GM13976 (cell line): ENCODE data around the gene R3HDM2.

Source experiments
- DNase-seq: peaks from one replicate; pipeline ENCODE4 v3.0.0; 2012; ENCODE audit warnings: low spot score
- CTCF ChIP-seq: IDR thresholded peaks from 2 replicates; pipeline ENCODE4 v1.5.1; 2012; ENCODE audit warnings: borderline replicate concordance, mild to moderate bottlenecking; ENCODE audit not compliant: insufficient read depth; ENCODE audit errors: extremely low read depth, missing control alignments, control extremely low read depth
- in situ Hi-C: fragments of 300-500 bp; cut with MboI; formaldehyde crosslinking; loops from one replicate; pipeline ENCODE4 v1.12.0; 2022; ENCODE audit warnings: low sequenced_read_pairs, mixed read lengths, inconsistent platforms; ENCODE audit not compliant: unreplicated experiment

The R3HDM2 gene

GRCh38 chr12:57250541-57250940 is 180.3 kb downstream of the R3HDM2 start:
- DNase-seq: no peak
- in situ Hi-C loops: no loop called here
- TF ChIP-seq CTCF: no peak

- in situ Hi-C loops: no loop called here
- DNase-seq: peak; percentile 60
- no peak for TF ChIP-seq CTCF
These were observed 181.7 kb downstream of the R3HDM2 start for GRCh38 chr12:57248934-57249742.

GRCh38 chr12:57247041-57247440 is 183.8 kb downstream of the R3HDM2 start:
- in situ Hi-C loops: no loop called here
- DNase-seq: no peak
- TF ChIP-seq CTCF: no peak

GRCh38 chr12:57244312-57244696 is 186.5 kb downstream of the R3HDM2 start:
- TF ChIP-seq CTCF: no peak
- in situ Hi-C loops: no loop called here
- DNase-seq: no peak

- in situ Hi-C loops: no loop called here
- peak; percentile 81 for TF ChIP-seq CTCF
- peak; percentile 84 for DNase-seq
These were observed 187.1 kb downstream of the R3HDM2 start for GRCh38 chr12:57243521-57244311.

GRCh38 chr12:57242691-57243454 is 188.0 kb downstream of the R3HDM2 start:
- peak; percentile 79 for DNase-seq
- in situ Hi-C loops: no loop called here
- TF ChIP-seq CTCF: peak; percentile 73
